Retinal pigment epithelial cell (primary cell): Measurements from ENCODE around the gene PTPRN2.
"Not testable (repeated sequence)": the region's sequence is repeated elsewhere in the genome, so short reads cannot be mapped to it uniquely, and the experiment has no call there.

Experiments used
- DNase-seq: peaks from one replicate; pipeline ENCODE4 v3.0.0-alpha.2; 2010; ENCODE audit warnings: low read depth
- H3K4me3 ChIP-seq: 2 replicates; pipeline ENCODE4 v1.5.1; 2011; ENCODE audit warnings: mild to moderate bottlenecking, low read length, control low read depth, moderate library complexity
- TF ChIP-seq, protein P1 (sequence below): conservative IDR thresholded peaks from 2 replicates; pipeline ENCODE4 v1.5.1; 2011; ENCODE audit warnings: low read depth, low read length, control low read depth, inconsistent platforms

PTPRN2 gene

DNA sequence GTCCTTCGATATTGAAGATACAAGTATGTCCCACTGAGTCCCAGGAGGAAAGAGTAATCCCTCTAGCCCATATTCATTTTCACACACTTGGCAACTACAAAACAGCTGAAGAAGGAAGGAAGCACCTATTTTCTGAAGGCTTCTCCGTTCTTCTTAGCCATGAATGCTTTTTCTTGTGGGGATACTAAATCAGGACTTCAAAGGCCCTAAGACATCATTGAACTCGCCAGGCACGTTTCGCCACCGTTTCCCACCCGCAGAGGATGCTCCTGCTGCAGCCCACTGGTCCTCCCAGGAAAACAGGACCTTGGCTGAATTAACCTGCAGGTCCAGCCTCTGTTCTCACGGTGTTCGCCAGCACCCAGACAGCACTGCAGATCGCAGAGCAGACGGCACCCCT lies 689.4 kb downstream of the PTPRN2 start:
- no peak for DNase-seq
- TF ChIP-seq, protein P1, sequence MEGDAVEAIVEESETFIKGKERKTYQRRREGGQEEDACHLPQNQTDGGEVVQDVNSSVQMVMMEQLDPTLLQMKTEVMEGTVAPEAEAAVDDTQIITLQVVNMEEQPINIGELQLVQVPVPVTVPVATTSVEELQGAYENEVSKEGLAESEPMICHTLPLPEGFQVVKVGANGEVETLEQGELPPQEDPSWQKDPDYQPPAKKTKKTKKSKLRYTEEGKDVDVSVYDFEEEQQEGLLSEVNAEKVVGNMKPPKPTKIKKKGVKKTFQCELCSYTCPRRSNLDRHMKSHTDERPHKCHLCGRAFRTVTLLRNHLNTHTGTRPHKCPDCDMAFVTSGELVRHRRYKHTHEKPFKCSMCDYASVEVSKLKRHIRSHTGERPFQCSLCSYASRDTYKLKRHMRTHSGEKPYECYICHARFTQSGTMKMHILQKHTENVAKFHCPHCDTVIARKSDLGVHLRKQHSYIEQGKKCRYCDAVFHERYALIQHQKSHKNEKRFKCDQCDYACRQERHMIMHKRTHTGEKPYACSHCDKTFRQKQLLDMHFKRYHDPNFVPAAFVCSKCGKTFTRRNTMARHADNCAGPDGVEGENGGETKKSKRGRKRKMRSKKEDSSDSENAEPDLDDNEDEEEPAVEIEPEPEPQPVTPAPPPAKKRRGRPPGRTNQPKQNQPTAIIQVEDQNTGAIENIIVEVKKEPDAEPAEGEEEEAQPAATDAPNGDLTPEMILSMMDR: no peak
- H3K4me3 ChIP-seq: no peak overlapping the region

DNA sequence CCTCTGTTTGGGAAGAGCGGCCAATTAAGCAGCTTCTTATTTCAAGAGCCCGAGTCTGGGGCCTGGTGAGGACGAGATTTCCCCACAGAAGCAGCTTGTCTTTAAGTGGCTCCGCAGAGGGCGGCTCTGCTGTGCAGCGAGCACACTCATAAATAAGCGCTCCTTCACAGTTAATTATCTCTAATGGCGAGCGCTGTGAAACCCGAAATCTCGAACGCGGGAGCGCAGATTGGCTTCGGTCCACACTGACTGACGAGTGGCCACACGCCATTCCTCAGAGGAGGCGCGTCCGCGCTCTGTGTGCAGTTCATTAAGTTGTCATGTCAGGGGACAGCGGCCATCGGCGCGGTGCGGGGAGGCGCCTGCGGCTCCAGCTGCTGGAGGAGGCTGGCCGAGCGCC lies 689.9 kb downstream of the PTPRN2 start:
- TF ChIP-seq, protein P1: no peak
- no peak overlapping the region for H3K4me3 ChIP-seq
- DNase-seq: no peak

DNA sequence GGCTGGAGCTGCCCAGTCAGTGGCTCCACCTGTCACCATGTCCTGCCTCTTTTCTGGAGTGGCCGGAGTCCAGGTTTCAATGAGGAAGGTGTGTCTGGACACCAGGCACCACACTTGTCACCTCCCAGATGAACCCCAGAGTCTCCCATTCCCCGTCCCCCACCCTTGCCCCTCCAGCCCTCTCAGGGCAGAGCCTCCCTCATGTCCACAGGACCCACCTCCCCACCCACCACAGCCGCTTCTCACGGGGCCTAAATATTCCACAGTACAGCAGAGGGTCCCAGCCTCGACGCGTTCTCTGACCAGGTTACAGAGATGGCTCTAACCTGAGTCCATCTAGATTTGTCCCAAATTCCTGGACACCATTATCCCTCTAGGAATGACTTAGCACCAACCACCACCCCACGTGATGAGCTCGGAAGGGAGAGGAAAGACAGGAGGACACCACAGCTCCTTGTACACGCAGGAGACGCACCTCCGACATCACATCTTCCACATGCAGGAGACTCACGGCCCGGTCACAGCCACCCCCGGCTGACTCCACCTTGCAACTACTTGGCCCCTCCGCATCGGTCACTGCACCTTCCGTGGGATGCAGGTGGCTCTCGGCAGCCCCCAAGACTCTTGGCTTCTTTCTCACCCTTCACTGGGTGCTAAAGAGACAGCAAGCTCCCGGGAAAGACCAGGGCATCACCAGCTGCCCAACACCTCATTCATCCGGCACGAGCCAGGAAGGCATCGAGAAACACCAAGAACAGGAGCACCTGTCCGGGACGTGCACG lies 690.7 kb downstream of the PTPRN2 start:
- H3K4me3 ChIP-seq: no peak overlapping the region
- TF ChIP-seq, protein P1: no peak

DNA sequence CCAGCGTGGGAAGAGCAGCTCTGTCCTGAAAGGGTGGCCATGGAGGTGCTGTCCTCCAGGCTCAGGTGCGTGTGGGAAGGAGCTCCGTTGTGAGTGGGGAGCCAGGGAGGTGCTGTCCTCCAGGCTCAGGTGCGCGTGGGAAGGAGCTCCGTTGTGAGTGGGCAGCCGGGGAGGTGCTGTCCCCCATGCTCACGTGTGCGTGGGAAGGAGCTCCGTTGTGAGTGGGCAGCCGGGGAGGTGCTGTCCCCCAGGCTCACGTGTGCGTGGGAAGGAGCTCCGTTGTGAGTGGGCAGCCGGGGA lies 691.3 kb downstream of the PTPRN2 start:
- not testable (repeated sequence) for H3K4me3 ChIP-seq, DNase-seq

More for the DNA sequence above, 690.7 kb downstream of the PTPRN2 start:
- no peak for DNase-seq

DNA sequence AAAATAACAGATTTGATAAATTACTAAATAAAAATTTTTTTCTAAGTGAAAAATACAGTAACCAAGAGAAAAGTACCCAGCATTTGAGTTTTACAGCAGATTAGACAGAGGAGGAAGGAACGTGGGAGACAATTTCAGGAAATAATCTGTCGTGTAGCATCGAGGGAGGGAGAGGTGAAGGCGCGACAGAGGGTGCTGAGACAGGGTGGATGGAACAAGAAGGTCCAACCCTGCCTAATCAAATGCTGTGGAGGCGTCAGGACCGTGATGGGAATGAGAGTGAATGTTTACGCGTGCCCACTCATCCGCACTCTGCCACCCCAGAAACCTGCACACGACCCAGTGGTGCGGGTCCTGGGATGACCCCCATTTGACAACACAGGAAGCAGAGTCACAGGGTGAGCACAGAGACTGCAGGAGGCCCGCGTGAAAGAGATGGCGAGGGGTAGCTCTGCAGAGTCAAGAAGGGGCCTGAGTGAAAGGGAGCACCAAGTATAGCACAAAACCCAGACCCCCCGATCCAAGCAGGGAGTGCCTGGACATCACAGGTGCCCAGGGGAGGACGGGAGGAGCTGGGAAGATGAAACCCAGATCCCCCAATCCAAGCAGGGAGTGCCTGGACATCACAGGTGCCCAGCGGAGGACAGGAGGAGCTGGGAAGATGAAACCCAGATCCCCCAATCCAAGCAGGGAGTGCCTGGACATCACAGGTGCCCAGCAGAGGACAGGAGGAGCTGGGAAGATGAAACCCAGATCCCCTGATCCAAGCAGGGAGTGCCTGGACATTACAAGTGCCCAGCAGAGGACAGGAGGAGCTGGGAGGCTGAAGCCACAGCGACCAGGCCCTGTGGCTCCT lies 691.9 kb downstream of the PTPRN2 start:
- H3K4me3 ChIP-seq: no peak overlapping the region
- DNase-seq: no peak
- TF ChIP-seq, protein P1: no peak

DNA sequence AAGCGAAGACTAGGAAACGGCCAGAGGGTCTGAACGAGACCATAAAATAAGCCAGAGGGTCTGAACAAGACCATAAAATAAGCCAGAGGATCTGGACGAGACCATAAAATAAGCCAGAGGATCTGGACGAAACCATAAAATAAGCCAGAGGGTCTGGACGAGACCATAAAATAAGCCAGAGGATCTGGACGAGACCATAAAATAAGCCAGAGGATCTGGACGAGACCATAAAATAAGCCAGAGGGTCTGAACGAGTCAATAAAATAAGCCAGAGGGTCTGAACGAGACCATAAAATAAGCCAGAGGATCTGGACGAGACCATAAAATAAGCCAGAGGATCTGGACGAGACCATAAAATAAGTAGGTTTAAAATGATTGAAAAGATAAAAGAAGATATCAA lies 692.5 kb downstream of the PTPRN2 start:
- H3K4me3 ChIP-seq: not testable (repeated sequence)

DNA sequence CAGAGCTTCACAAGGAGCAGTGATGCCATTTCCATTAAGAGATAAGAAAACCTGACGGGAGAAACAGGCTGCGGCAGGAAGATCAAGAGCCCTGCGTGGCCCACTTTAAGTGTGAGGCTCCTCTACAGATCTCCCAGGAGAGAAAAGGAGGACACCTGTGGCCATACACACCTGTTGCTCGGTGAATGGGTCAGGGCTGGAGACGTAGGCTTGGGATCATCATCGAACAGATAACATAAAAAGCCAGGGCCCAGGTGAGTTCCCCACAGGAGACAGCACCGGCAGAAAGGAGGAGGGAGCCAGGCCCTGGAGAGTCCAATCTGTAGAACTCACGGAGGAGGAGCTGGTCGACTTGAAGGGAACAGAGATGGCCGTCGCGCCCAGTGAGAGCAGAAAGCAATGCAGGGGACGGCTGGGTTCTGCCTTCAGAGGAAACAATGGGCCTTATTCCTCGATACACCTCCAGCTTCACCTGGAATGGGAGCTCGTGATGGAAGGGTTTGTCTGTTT lies 694.0 kb downstream of the PTPRN2 start:
- no peak overlapping the region for H3K4me3 ChIP-seq
- TF ChIP-seq, protein P1: no peak
- DNase-seq: no peak

More for the DNA sequence above, 692.5 kb downstream of the PTPRN2 start:
- not testable (repeated sequence) for DNase-seq
